Measurements from ENCODE around the gene KLHL22.

The KLHL22 gene

GRCh38 chr22:20508815-20509271, 13.2 kb upstream of the KLHL22 start:
- ATAC-seq = peak; percentile 5; the same call in 2 of the 3 replicates
- TF ChIP-seq ZNF70 (CRISPR knock-in tag; IDR thresholded peaks at IDR 0.05) = no peak
- no peak for TF ChIP-seq ARNTL (CRISPR knock-in tag; IDR thresholded peaks at IDR 0.05; ENCODE audit: borderline replicate concordance, low read depth)
- no peak for TF ChIP-seq ISL1 (CRISPR knock-in tag; IDR thresholded peaks at IDR 0.05)
- TF ChIP-seq PPARA (CRISPR knock-in tag; IDR thresholded peaks at IDR 0.05; ENCODE audit: borderline replicate concordance) = no peak
- TF ChIP-seq ZNF565 (CRISPR knock-in tag; conservative IDR thresholded peaks at IDR 0.05; ENCODE audit: low read depth) = no peak
- no peak for TF ChIP-seq RARB (CRISPR knock-in tag; IDR thresholded peaks at IDR 0.05)
- TF ChIP-seq CREB5 (CRISPR knock-in tag; IDR thresholded peaks at IDR 0.05; ENCODE audit: low read depth) = no peak
- no peak for TF ChIP-seq ZFP30 (CRISPR knock-in tag; IDR thresholded peaks at IDR 0.05)
- no peak for TF ChIP-seq PATZ1 (CRISPR knock-in tag; IDR thresholded peaks at IDR 0.05; ENCODE audit: borderline replicate concordance)
- TF ChIP-seq TOX (CRISPR knock-in tag; IDR thresholded peaks at IDR 0.05; ENCODE audit: borderline replicate concordance) = no peak
- no peak for TF ChIP-seq TSHZ2 (CRISPR knock-in tag; IDR thresholded peaks at IDR 0.05)
- TF ChIP-seq GLIS3 (CRISPR knock-in tag; IDR thresholded peaks at IDR 0.05) = no peak
- TF ChIP-seq BACH2 (CRISPR knock-in tag; IDR thresholded peaks at IDR 0.05; ENCODE audit: borderline replicate concordance) = no peak
- TF ChIP-seq TCF4 (CRISPR knock-in tag; IDR thresholded peaks at IDR 0.05; ENCODE audit: borderline replicate concordance) = no peak
- no peak for TF ChIP-seq POU6F1 (CRISPR knock-in tag; IDR thresholded peaks at IDR 0.05; ENCODE audit: borderline replicate concordance, low read depth)

- ATAC-seq = peak; percentile 1; the same call in 2 of the 3 replicates
Observed at GRCh38 chr22:20508067-20508755, 12.6 kb upstream of the KLHL22 start.

GRCh38 chr22:20507253-20508066, 11.9 kb upstream of the KLHL22 start, which contains the start of gene MED15:
Gene MED15 (plus strand): TSS chr22:20507610. CDS start chr22:20507679, 69 bp downstream.
- peak; percentile 75 for TF ChIP-seq TSHZ2 (CRISPR knock-in tag; IDR thresholded peaks at IDR 0.05)
- no peak for TF ChIP-seq ZNF8 (CRISPR knock-in tag; IDR thresholded peaks at IDR 0.05)
- 0 out of 2 replicates have a peak, but pooled peaks have one; percentile 8 for TF ChIP-seq GLIS3 (CRISPR knock-in tag; IDR thresholded peaks at IDR 0.05)
- TF ChIP-seq SNAI2 (CRISPR knock-in tag; IDR thresholded peaks at IDR 0.05) = peak; percentile 70; the same call in 1 of the 2 replicates
- ATAC-seq = peak; percentile 83
